Smooth muscle cell (in vitro differentiated cells): ENCODE results near the gene ATP8A1. TPM values are rescaled to one million over a fixed set of nuclear protein-coding genes. Genes with fewer than 3 reads are reported as not detected.

Experiments used
- DNase-seq: peaks from one replicate; lab custom pipeline; 2025; ENCODE audit not compliant: unreplicated experiment; lab: John Stamatoyannopoulos, UW
- H2AFZ ChIP-seq: fragments of 200-600 bp; sonication (generic); 2 replicates; pipeline ENCODE4 v1.6.0; 2016; ENCODE audit warnings: antibody characterized with exemption, low read depth, mild to moderate bottlenecking
- H3F3A ChIP-seq: fragments of 200-600 bp; sonication (generic); 2 replicates; pipeline ENCODE4 v1.6.0; 2017; ENCODE audit warnings: antibody characterized with exemption, low read depth
- H3K27ac ChIP-seq: fragments of 200-600 bp; sonication (generic); 2 replicates; pipeline ENCODE4 v1.5.1; 2016; ENCODE audit warnings: low read depth, mild to moderate bottlenecking
- H3K27me3 ChIP-seq: fragments of 200-600 bp; sonication (generic); 2 replicates; pipeline ENCODE4 v1.6.1; 2016; ENCODE audit warnings: low read depth, mild to moderate bottlenecking
- H3K36me3 ChIP-seq: fragments of 200-600 bp; sonication (generic); 2 replicates; pipeline ENCODE4 v1.5.1; 2016; ENCODE audit warnings: low read depth
- H3K4me1 ChIP-seq: fragments of 200-600 bp; sonication (generic); 2 replicates; pipeline ENCODE4 v1.5.1; 2016; ENCODE audit warnings: low read depth
- H3K4me2 ChIP-seq: fragments of 200-600 bp; sonication (generic); 2 replicates; pipeline ENCODE4 v1.6.0; 2016; ENCODE audit warnings: mild to moderate bottlenecking
- H3K4me3 ChIP-seq: fragments of 200-600 bp; sonication (generic); 2 replicates; pipeline ENCODE4 v1.5.1; 2016; ENCODE audit warnings: mild to moderate bottlenecking
- H3K79me2 ChIP-seq: fragments of 200-600 bp; sonication (generic); 2 replicates; pipeline ENCODE4 v1.6.0; 2016; ENCODE audit warnings: low read depth, mild to moderate bottlenecking
- H3K9ac ChIP-seq: fragments of 200-600 bp; sonication (generic); 2 replicates; pipeline ENCODE4 v1.6.0; 2016; ENCODE audit warnings: low read depth
- H3K9me3 ChIP-seq: fragments of 200-600 bp; sonication (generic); replicated peaks from 2 replicates; pipeline ENCODE4 v1.5.1; 2016; ENCODE audit warnings: low read depth
- H4K20me1 ChIP-seq: fragments of 200-600 bp; sonication (generic); 2 replicates; pipeline ENCODE4 v1.6.0; 2016; ENCODE audit warnings: low read depth
- CTCF ChIP-seq: fragments of 200-600 bp; sonication (generic); IDR thresholded peaks from 2 replicates; pipeline ENCODE4 v1.5.1; 2017; ENCODE audit warnings: borderline replicate concordance, mild to moderate bottlenecking, antibody characterized with exemption; ENCODE audit not compliant: insufficient read depth, poor library complexity, severe bottlenecking
- WGBS: methylation state at CpG from one replicate; pipeline ENCODE4 v1.1.7; 2016; ENCODE audit warnings: low lambda C conversion rate; 5-methylcytosine and 5-hydroxymethylcytosine counted together
- polyA plus RNA-seq: library from polyadenylated mRNA; unstranded; fragments of >200 nt; fragmentation: Nextera tagmentation; extraction: Ambion mirVana; gene quantifications from 2 replicates; pipeline ENCODE4 v1.2.1, GENCODE V29; 2016
- total RNA-seq: library from RNA; depleted of rRNA; stranded (reverse); fragments of >200 nt; gene quantifications from 2 replicates; pipeline ENCODE4 v1.2.3, GENCODE V29; 2014

The ATP8A1 gene
- total and polyA plus RNA-seq, 2 experiments from 2014 or later, result 1.8 TPM; not detected in 1

DNA sequence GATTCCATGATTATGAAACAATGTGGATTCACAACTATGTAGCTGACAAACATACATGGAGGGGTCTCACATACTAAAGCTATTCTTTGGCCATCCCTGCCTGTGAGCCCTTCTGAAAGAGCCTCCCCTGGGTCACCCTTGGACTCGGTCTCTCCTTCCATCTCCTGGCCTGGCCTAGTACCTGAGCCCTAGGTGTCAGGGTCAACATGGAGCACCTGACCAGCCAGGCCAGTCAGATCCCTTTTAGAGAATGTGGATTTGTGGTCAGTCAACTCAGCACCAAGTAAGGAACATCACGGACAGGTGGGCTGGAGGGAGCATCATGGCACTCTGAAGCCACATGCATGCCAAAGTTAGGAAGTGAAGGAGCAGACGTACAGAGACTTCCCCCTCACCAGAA is 16.3 kb downstream of the ATP8A1 start:
- TF ChIP-seq CTCF, result no peak
- Histone ChIP-seq H3K4me1 (peaks cover 10% of the 10 kb centered on the region), H4K20me1 (no peaks in the 10 kb centered on the region), H3K9me3 (no peaks in the 10 kb centered on the region), H3K4me3 (no peak overlapping the region), H3K36me3 (no peaks in the 10 kb centered on the region), H3K9ac (no peak overlapping the region), H3F3A (no peaks in the 10 kb centered on the region), H3K4me2 (no peak overlapping the region), H3K27ac (no peak overlapping the region), H2AFZ (no peak overlapping the region), H3K79me2 (no peaks in the 10 kb centered on the region), H3K27me3 (no peaks in the 10 kb centered on the region)
- WGBS, result 85% methylated on average over 3 of the region's 3 CpGs
- no peak for DNase-seq

- H3K79me2 ChIP-seq, result no peaks in the 10 kb centered on the region
- no peaks in the 10 kb centered on the region for H4K20me1 ChIP-seq
- no peaks in the 10 kb centered on the region for H3F3A ChIP-seq
- H3K9me3 ChIP-seq, result no peaks in the 10 kb centered on the region
- H3K27me3 ChIP-seq, result no peaks in the 10 kb centered on the region
- no peak for TF ChIP-seq CTCF
- H3K27ac ChIP-seq, result no peak overlapping the region
- no peak overlapping the region for H3K4me3 ChIP-seq
- no peaks in the 10 kb centered on the region for H3K36me3 ChIP-seq
- no peak overlapping the region for H2AFZ ChIP-seq
- peaks cover 15% of the 10 kb centered on the region for H3K4me1 ChIP-seq
- H3K9ac ChIP-seq, result no peak overlapping the region
- no peak for DNase-seq
- WGBS, result 75% methylated on average over 3 of the region's 3 CpGs
- H3K4me2 ChIP-seq, result no peak overlapping the region
Measured at GRCh38 chr4:42638993-42639392, 17.9 kb downstream of the ATP8A1 start.

GRCh38 chr4:42638321-42638720 is 18.6 kb downstream of the ATP8A1 start:
- 93% methylated on average over 5 of the region's 5 CpGs for WGBS
- no peaks in the 10 kb centered on the region for H3F3A ChIP-seq
- H3K4me2 ChIP-seq, result no peak overlapping the region
- no peak overlapping the region for H3K4me3 ChIP-seq
- H3K9me3 ChIP-seq, result no peaks in the 10 kb centered on the region
- TF ChIP-seq CTCF, result no peak
- H3K4me1 ChIP-seq, result peaks cover 15% of the 10 kb centered on the region
- no peak overlapping the region for H3K9ac ChIP-seq
- H3K27ac ChIP-seq, result no peak overlapping the region
- H3K79me2 ChIP-seq, result no peaks in the 10 kb centered on the region
- no peaks in the 10 kb centered on the region for H3K27me3 ChIP-seq
- H2AFZ ChIP-seq, result no peak overlapping the region
- H3K36me3 ChIP-seq, result no peaks in the 10 kb centered on the region
- no peak for DNase-seq
- no peaks in the 10 kb centered on the region for H4K20me1 ChIP-seq

- no peak overlapping the region for H3K4me2 ChIP-seq
- H3K27me3 ChIP-seq, result no peaks in the 10 kb centered on the region
- no peak overlapping the region for H2AFZ ChIP-seq
- peaks cover 15% of the 10 kb centered on the region for H3K4me1 ChIP-seq
- no peak for TF ChIP-seq CTCF
- no peaks in the 10 kb centered on the region for H3K79me2 ChIP-seq
- no peaks in the 10 kb centered on the region for H3F3A ChIP-seq
- H3K27ac ChIP-seq, result no peak overlapping the region
- no peak overlapping the region for H3K4me3 ChIP-seq
- DNase-seq, result no peak
- H3K9me3 ChIP-seq, result no peaks in the 10 kb centered on the region
- no peaks in the 10 kb centered on the region for H4K20me1 ChIP-seq
- H3K36me3 ChIP-seq, result no peaks in the 10 kb centered on the region
- H3K9ac ChIP-seq, result no peak overlapping the region
Measured at GRCh38 chr4:42637867-42638266, 19.0 kb downstream of the ATP8A1 start.
